ENCODE results near the gene NSF.
"Not testable (repeated sequence)": the region's sequence is repeated elsewhere in the genome, so short reads cannot be mapped to it uniquely, and the experiment has no call there.

The NSF gene

DNA sequence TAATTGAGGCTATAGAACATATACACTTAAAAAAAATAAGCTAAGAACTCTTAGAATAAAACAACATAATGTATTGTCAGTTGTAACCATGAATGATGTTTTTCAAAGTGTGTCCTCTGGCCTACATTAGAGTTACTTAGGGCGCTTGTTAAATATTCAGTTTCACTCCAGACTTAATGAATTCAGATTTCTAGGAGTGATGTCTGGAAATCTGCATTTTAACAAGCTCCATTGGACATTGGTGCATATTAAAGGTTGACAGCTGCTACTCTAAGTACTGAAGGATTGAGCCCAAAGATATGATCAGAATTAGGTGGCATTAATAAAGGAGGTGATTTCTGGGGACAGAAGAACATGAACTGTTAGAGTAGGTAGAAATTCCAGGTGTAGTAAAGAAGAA is 72.7 kb downstream of the NSF start:
- not testable (repeated sequence) for H3K4me1 Mint-ChIP-seq, H3K36me3 Mint-ChIP-seq, ATAC-seq, H3K9me3 Mint-ChIP-seq, H3K4me3 Mint-ChIP-seq, H3K27me3 Mint-ChIP-seq, H3K27ac Mint-ChIP-seq

DNA sequence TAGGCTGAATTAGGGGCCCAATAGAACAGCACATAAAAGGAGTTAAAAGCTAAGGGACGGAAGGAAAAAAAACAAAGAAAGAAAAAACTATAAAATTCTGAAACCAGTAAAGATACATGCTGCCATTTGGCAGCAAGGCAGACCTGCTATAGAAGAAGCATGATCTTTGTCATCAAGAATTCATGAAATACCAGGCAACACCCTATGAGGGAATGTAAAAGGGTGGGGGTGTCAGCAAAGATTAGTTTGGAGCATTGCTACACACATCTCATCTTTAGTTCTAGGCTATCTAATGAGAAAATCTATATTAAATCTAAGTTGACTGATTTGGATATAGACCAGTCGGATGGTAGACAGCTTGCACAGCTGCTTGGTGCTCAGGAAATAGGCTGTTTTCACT is 73.1 kb downstream of the NSF start:
- ATAC-seq, H3K27me3 Mint-ChIP-seq, H3K9me3 Mint-ChIP-seq: not testable (repeated sequence)

DNA sequence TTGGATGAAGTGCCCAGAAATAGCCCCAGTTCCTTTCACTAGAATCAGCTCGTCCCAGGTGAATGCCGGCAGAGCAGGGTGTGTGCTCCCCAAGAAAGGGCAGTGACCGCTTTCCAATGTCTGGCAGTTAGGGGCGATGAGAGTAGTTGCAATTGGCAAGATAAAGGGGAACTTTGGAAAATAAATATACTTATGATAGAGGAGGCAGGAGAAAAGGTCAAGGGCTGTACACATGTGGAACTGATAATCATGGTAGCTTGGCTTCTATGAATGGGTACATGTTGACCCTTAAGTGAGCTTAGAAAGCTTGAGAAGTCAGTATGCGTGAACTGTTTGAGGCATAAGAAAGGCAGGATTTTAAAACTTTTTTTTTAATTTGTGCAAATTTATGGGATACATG is 75.5 kb downstream of the NSF start:
- H3K27ac Mint-ChIP-seq, ATAC-seq, H3K36me3 Mint-ChIP-seq, H3K27me3 Mint-ChIP-seq, H3K9me3 Mint-ChIP-seq, H3K4me1 Mint-ChIP-seq, H3K4me3 Mint-ChIP-seq: not testable (repeated sequence)

More for the DNA sequence above, 73.1 kb downstream of the NSF start:
- H3K27ac Mint-ChIP-seq, H3K36me3 Mint-ChIP-seq, H3K4me3 Mint-ChIP-seq, H3K4me1 Mint-ChIP-seq: not testable (repeated sequence)

DNA sequence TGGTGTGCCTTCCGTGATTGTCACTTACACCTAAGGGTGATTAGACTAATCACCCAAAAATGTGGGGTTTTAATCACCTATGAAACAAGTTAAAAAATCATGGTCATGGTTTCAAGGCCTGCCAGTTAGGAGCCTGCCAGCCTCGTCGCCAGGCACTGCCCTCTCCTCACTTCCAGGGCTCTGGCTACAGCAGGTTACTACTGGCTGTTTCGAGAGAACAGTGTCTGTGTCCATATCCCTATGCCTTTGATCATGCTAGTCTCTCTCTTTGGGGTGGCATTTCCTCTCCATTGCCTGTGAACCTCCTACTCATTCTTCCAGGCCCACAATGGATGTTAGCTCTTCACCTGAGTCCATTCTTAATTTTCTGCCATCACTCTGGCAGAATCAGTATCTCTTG is 80.3 kb downstream of the NSF start:
- H3K9me3 Mint-ChIP-seq, H3K27me3 Mint-ChIP-seq, H3K4me1 Mint-ChIP-seq, H3K36me3 Mint-ChIP-seq, ATAC-seq, H3K27ac Mint-ChIP-seq, H3K4me3 Mint-ChIP-seq: not testable (repeated sequence)

DNA sequence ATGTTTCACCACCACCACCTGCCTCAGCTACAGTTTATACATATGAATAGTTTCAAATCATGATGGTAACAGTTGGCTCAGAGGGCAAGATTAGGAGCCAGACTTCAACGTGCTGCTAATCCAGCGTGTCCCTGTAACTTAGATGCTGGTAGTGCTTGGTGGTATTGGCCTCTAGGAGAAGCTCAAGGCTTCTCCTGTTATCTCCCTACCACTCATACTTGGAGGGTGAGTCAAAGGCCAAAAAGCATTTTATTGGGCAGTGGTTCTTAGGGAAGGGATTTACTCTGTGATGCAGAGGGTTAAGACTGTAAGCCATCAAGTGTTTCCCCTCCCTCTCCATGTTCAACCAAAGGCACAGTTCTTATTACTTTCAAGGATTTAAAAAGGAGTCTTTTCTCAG is 82.3 kb downstream of the NSF start:
- H3K36me3 Mint-ChIP-seq, H3K27ac Mint-ChIP-seq, H3K27me3 Mint-ChIP-seq, H3K9me3 Mint-ChIP-seq, ATAC-seq, H3K4me3 Mint-ChIP-seq, H3K4me1 Mint-ChIP-seq: not testable (repeated sequence)

DNA sequence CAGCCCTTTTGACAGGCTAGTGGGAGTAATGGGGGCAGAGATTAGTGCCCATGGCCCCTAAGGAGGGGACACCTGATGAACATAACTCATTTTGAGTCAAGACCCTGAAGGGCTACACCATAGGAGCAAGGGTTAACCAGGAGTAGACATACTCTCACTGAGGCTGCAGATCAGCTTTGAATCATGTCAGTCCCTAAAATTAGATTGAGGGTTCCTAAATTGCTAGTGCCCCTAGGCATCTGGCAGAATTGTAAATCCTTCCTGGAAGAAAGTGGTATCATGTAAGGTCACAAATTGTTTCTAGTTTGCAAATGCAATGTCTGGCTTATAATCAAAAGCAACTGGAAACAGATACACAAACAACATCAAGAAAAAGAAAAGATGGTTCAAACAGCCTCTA is 87.3 kb downstream of the NSF start:
- H3K9me3 Mint-ChIP-seq, H3K4me1 Mint-ChIP-seq, H3K36me3 Mint-ChIP-seq, ATAC-seq, H3K27me3 Mint-ChIP-seq, H3K4me3 Mint-ChIP-seq, H3K27ac Mint-ChIP-seq: not testable (repeated sequence)

DNA sequence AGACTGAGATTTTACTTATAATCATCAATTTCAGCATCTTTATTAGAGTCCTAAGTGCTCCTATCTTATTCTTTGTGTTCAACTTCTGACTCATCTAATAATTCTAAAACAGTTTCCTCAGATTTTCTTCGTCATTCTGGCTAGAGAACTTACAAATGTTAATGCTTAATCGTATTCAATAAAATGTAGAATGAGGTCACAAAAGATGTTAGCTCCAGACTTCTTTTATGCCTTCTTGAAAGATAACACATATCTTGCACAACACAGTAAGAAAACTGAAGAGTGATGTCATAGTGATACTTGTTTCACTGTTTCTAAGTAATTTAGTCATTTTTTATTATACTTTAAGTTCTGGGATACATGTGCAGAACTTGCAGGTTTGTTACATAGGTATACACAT is 93.2 kb downstream of the NSF start:
- H3K27ac Mint-ChIP-seq, H3K9me3 Mint-ChIP-seq: not testable (repeated sequence)

DNA sequence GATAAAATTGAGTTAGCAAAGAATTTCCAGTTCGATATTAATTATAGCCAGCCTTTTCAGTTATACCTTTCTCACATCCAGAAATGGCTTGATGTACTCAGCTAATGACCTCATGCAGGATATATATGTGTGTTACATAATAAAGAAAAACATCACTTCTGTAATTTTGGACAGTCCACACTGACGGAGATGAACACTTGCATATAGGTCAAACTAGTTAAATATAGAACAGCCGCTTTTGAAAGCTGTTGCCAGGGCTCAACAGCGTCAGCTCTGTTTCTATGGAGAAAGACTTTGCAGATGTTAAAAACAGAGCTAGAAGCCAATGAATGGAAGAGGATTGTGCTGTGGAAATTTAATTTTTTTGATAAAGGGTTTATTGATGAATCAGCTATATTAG is 94.8 kb downstream of the NSF start:
- H3K36me3 Mint-ChIP-seq, ATAC-seq, H3K9me3 Mint-ChIP-seq, H3K4me3 Mint-ChIP-seq, H3K27ac Mint-ChIP-seq, H3K27me3 Mint-ChIP-seq, H3K4me1 Mint-ChIP-seq: not testable (repeated sequence)

More for the DNA sequence above, 93.2 kb downstream of the NSF start:
- not testable (repeated sequence) for H3K27me3 Mint-ChIP-seq, H3K36me3 Mint-ChIP-seq, ATAC-seq, H3K4me3 Mint-ChIP-seq, H3K4me1 Mint-ChIP-seq

DNA sequence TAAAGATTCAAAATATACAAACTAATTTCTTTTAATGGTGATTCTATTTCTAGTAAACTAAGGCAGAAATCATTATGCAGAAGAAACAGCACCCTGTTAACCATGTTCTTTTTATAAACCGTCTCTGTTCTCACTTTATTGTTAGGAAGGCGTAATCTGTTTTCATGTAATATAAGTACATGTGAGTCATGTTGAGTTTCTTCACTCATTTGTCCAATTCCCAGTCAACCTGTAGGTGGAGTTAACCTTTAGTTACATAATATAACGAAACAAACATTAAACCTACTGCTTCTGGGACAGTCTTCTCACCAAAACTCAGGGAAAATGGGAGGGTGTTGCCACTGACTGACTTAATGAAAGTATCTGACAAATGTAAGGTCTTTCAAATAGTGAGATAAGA is 101.7 kb downstream of the NSF start:
- H3K4me1 Mint-ChIP-seq, H3K9me3 Mint-ChIP-seq, H3K36me3 Mint-ChIP-seq, H3K27ac Mint-ChIP-seq, H3K27me3 Mint-ChIP-seq, ATAC-seq, H3K4me3 Mint-ChIP-seq: not testable (repeated sequence)

DNA sequence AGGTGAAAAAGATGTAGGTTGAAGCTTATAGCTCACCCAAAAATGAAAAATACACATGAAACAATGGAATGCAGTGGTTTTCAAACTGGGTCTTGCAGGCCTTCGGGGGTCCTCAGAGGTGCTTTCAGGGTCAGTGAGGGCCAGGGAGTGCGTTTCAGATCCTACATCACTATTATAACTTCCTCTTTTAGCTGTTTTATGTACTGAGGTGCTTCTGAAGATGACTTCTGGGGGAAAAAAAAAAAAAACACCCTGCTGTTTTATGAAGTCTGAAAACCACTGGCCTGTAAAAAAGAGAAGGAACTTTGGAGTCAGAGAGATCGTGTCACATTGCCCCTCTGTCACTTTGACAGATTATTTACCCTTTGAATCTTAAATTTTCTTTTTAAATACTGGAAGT is 102.8 kb downstream of the NSF start:
- H3K36me3 Mint-ChIP-seq, H3K9me3 Mint-ChIP-seq, H3K27me3 Mint-ChIP-seq, H3K27ac Mint-ChIP-seq, H3K4me1 Mint-ChIP-seq, H3K4me3 Mint-ChIP-seq: not testable (repeated sequence)
- ATAC-seq: peak; percentile 85

DNA sequence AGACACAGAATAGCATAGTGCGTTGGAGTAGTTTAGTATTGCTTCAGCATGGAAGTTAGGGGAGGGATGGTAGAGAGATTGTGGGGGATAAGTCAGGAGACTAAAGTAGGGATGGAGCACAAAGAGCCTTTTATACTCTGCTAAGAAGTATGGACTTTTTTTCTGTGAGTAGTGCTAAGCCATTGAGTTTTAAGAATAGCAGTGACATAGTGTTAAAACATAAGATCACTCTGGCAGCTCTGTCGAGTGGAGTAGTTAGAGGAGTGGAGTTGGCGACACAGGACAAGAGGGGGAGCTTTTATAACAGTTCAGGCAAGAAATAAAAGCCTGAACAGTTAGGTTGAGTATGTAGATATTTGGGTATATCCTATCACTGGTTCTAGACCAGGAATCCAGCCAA is 106.1 kb downstream of the NSF start:
- not testable (repeated sequence) for H3K27me3 Mint-ChIP-seq, H3K4me1 Mint-ChIP-seq, H3K27ac Mint-ChIP-seq, H3K9me3 Mint-ChIP-seq, H3K36me3 Mint-ChIP-seq, H3K4me3 Mint-ChIP-seq, ATAC-seq

DNA sequence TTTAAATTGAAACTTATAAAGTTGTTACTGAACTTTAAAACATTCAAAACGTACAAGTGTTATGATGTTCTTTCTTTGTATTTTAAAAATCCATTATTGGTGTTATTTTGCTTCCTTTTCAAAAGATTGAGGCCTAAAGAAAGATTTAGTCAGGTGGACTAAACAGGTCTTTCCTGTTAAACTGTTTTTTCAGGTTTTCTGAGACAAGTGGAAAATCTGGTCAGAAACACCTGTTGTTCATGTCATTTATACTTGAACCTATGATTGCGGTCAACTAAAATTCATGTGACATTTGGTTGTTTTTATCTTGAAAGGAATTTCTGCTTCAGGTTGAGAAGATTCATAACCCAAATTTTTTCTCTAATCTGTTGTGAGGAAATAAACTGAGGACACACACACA is 108.5 kb downstream of the NSF start:
- not testable (repeated sequence) for H3K4me1 Mint-ChIP-seq, H3K4me3 Mint-ChIP-seq, H3K36me3 Mint-ChIP-seq, H3K27me3 Mint-ChIP-seq, H3K9me3 Mint-ChIP-seq, H3K27ac Mint-ChIP-seq, ATAC-seq

DNA sequence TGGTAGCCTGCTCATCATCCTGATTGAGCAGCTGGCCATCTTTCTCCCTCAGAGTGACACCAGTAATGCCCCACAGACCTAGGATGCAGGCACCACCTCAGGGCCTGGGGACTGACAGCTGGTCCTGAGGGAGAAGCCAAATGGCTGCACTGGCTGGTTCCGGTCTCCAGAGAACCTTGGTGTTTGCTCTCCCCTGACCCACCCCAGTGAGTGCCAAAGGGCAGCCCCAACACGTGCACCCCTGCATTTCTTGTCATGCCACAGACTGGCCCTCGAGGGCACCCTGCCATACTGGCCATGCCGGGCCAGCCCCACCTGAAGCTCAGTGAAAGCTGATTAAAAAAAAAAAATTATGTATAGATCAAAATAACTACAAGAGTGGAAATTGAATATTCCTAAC is 127.5 kb downstream of the NSF start:
- no peaks in the 10 kb centered on the region for H3K27me3 Mint-ChIP-seq
- no peak for ATAC-seq
- H3K27ac Mint-ChIP-seq: no peak overlapping the region
- H3K4me1 Mint-ChIP-seq: peaks cover 17% of the 10 kb centered on the region
- no peaks in the 10 kb centered on the region for H3K9me3 Mint-ChIP-seq
- H3K4me3 Mint-ChIP-seq: no peak overlapping the region
- H3K36me3 Mint-ChIP-seq: peaks cover 39% of the 10 kb centered on the region

DNA sequence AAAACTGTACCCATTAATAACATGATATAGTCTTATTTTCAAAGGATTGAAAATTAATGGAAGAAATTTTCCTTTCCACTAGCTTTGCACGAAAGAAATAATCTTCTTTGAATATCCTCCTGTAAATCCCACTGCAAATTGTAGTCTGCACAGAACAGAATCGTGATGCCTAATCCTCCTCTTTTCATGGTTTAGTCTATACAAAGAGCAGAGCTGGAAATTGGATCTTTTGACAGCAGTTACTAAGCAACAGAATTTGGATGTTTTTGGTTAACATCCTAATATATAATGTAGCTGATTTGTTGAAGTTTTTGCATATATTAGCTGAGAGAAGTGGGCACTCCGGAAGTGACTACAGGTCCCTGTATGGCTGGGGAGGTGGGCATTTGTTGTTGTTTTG is 129.4 kb downstream of the NSF start:
- H3K27ac Mint-ChIP-seq: no peak overlapping the region
- peaks cover 38% of the 10 kb centered on the region for H3K36me3 Mint-ChIP-seq
- no peak for ATAC-seq
- no peaks in the 10 kb centered on the region for H3K27me3 Mint-ChIP-seq
- H3K4me1 Mint-ChIP-seq: peaks cover 26% of the 10 kb centered on the region
- H3K4me3 Mint-ChIP-seq: no peak overlapping the region
- no peaks in the 10 kb centered on the region for H3K9me3 Mint-ChIP-seq

DNA sequence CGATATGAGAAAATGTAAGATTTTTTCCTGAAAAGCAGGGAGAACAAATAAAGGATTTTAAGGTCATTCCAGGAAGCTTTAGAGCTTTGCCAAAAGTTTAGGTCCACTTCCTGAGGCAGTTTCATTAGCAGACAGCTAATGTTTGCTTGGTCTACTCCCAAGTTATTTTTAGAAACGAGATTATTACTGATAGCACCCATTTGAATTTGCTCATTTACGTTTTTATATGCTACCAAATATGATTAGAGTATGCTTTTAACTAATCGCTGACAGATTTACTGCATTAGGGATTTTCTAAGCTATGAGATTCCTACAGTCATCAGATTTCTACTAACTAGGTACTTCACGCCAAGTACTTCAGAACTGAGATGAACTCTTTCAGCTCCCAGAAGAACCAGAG is 129.9 kb downstream of the NSF start:
- Mint-ChIP-seq H3K9me3 (no peaks in the 10 kb centered on the region), H3K4me3 (no peak overlapping the region), H3K4me1 (peaks cover 26% of the 10 kb centered on the region), H3K36me3 (peaks cover 37% of the 10 kb centered on the region), H3K27me3 (no peaks in the 10 kb centered on the region), H3K27ac (no peak overlapping the region)
- ATAC-seq: no peak

DNA sequence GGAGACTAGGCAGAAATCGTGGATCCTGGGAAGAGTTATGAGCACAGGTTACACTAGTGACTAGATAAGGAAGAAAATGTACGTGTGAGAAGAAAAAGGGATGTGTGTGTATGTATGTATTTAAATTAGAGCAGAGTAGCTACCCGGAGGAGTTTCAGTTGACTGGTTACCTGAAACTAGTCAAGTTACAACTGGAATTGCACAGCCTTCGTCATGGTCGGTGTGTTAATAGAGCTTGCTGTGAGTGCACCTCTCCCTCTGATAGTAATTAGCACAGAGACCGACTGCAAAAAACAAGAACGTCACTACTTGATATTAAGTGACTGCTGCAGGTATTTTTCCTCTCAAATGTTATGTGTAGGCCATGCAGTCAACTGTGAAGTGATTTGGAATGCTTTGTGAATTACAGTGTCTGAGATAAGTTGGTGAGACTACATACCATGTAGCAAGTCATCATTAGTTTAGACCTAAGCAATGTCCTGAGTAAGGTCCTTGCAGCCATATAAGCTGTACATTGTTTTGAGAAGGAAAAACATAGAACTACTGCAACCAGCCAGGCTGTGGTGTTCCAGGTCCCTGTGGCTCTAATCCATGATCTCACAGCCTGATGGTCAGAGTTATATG is 132.3 kb downstream of the NSF start:
- Mint-ChIP-seq H3K4me1 (peaks cover 26% of the 10 kb centered on the region), H3K27ac (no peak overlapping the region), H3K36me3 (peaks cover 46% of the 10 kb centered on the region), H3K4me3 (no peak overlapping the region), H3K27me3 (no peaks in the 10 kb centered on the region), H3K9me3 (no peaks in the 10 kb centered on the region)
- no peak for ATAC-seq

DNA sequence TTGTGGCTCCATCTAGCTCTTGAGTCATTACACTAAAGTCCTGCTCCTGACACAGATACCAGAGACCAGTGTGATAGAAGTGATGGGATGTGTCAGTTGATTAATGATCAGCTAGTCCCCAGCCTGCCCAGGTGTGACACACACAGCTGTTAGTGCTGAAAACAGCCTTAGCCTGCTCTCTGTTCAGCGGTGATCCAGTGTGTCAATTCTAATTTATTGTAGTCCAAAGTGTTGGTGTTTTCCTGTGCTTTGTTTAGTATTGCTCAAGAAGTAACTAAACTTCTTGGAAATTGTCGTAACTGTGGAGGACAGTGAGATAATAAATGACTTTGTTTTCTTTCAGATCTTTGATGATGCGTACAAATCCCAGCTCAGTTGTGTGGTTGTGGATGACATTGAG is 135.7 kb downstream of the NSF start:
- no peak overlapping the region for H3K27ac Mint-ChIP-seq
- no peaks in the 10 kb centered on the region for H3K27me3 Mint-ChIP-seq
- H3K9me3 Mint-ChIP-seq: no peaks in the 10 kb centered on the region
- peaks cover 27% of the 10 kb centered on the region for H3K4me1 Mint-ChIP-seq
- H3K36me3 Mint-ChIP-seq: peaks cover 60% of the 10 kb centered on the region
- H3K4me3 Mint-ChIP-seq: no peak overlapping the region
- ATAC-seq: no peak

Data from stimulated activated memory B cell treated with anti-CD40 and anti-IgM and Interleukin-4, amounts not matched to agents 10 μg/mL and 1 μg/mL and 100 μg/mL, for 72 hours (primary cell).